H9 (cell line): ENCODE data around the gene OCIAD2. TPM values are rescaled to one million over a fixed set of nuclear protein-coding genes. Genes with fewer than 3 reads are reported as not detected.

ENCODE experiments used
- DNase-seq: peaks from one replicate; pipeline ENCODE4 v3.0.0-alpha.2; 2017
- H2AFZ ChIP-seq: one replicate; pipeline ENCODE4 v1.6.1; 2013; ENCODE audit warnings: mild to moderate bottlenecking, low read length, control low read depth, moderate library complexity
- H2AK5ac ChIP-seq: 2 replicates; pipeline ENCODE4 v1.6.1; 2013; ENCODE audit warnings: low read length, control low read depth, mixed read lengths; ENCODE audit not compliant: insufficient read length
- H2BK120ac ChIP-seq: one replicate; pipeline ENCODE4 v1.6.1; 2013; ENCODE audit warnings: low read depth, mild to moderate bottlenecking, low read length, control low read depth, inconsistent platforms; ENCODE audit not compliant: poor library complexity, severe bottlenecking
- H2BK12ac ChIP-seq: 2 replicates; pipeline ENCODE4 v1.6.1; 2013; ENCODE audit warnings: low read length, control low read depth, mixed read lengths, low read depth; ENCODE audit not compliant: insufficient read length
- H2BK15ac ChIP-seq: 2 replicates; pipeline ENCODE4 v1.6.1; 2013; ENCODE audit warnings: low read depth, low read length, control low read depth
- H2BK20ac ChIP-seq: one replicate; pipeline ENCODE4 v1.6.1; 2013; ENCODE audit warnings: low read depth, mild to moderate bottlenecking, low read length, control low read depth, inconsistent platforms; ENCODE audit not compliant: poor library complexity, severe bottlenecking
- H2BK5ac ChIP-seq: 2 replicates; pipeline ENCODE4 v1.6.1; 2013; ENCODE audit warnings: low read length, control low read depth, mixed read lengths; ENCODE audit not compliant: insufficient read length
- H3K14ac ChIP-seq: 2 replicates; pipeline ENCODE4 v1.6.1; 2013; ENCODE audit warnings: low read length, control low read depth; ENCODE audit not compliant: insufficient read depth
- H3K18ac ChIP-seq: 2 replicates; pipeline ENCODE4 v1.6.1; 2013; ENCODE audit warnings: low read depth, mild to moderate bottlenecking, mixed read lengths, low read length, control low read depth; ENCODE audit not compliant: insufficient read length
- H3K23ac ChIP-seq: 2 replicates; pipeline ENCODE4 v1.6.1; 2013; ENCODE audit warnings: low read length, control low read depth, mixed read lengths, low read depth; ENCODE audit not compliant: insufficient read length
- H3K23me2 ChIP-seq: 2 replicates; pipeline ENCODE4 v1.6.1; 2013; ENCODE audit warnings: low read depth, mild to moderate bottlenecking, mixed read lengths, low read length, control low read depth; ENCODE audit not compliant: insufficient read length, poor library complexity, severe bottlenecking
- H3K27ac ChIP-seq: 2 replicates; pipeline ENCODE4 v1.5.1; 2013; ENCODE audit warnings: low read length, control low read depth, mixed read lengths, low read depth; ENCODE audit not compliant: insufficient read length
- H3K27me3 ChIP-seq: 2 replicates; pipeline ENCODE4 v1.6.1; 2013; ENCODE audit warnings: low read length, control low read depth, inconsistent platforms; ENCODE audit not compliant: insufficient read depth
- H3K4ac ChIP-seq: 2 replicates; pipeline ENCODE4 v1.6.1; 2013; ENCODE audit warnings: low read depth, mild to moderate bottlenecking, control low read depth, inconsistent platforms, low read length, moderate library complexity
- H3K4me1 ChIP-seq: 2 replicates; pipeline ENCODE4 v1.6.1; 2013; ENCODE audit warnings: low read length, control low read depth, inconsistent platforms; ENCODE audit not compliant: insufficient read depth
- H3K4me2 ChIP-seq: 2 replicates; pipeline ENCODE4 v1.6.1; 2013; ENCODE audit warnings: low read length, control low read depth, mixed read lengths; ENCODE audit not compliant: insufficient read length, insufficient read depth
- H3K56ac ChIP-seq: 2 replicates; pipeline ENCODE4 v1.6.1; 2013; ENCODE audit warnings: low read depth, mild to moderate bottlenecking, mixed read lengths, low read length, control low read depth; ENCODE audit not compliant: insufficient read length
- H3K79me1 ChIP-seq: 2 replicates; pipeline ENCODE4 v1.6.1; 2013; ENCODE audit warnings: low read depth, mild to moderate bottlenecking, moderate library complexity, low read length, control low read depth, inconsistent platforms; ENCODE audit not compliant: insufficient read depth, poor library complexity, severe bottlenecking
- H3K79me2 ChIP-seq: 2 replicates; pipeline ENCODE4 v1.6.1; 2013; ENCODE audit warnings: low read length, control low read depth, inconsistent platforms; ENCODE audit not compliant: insufficient read depth
- H3K9ac ChIP-seq: 2 replicates; pipeline ENCODE4 v1.6.1; 2013; ENCODE audit warnings: low read length, control low read depth, mixed read lengths; ENCODE audit not compliant: insufficient read length; ENCODE audit errors: extremely low read depth
- H3K9me3 ChIP-seq: one replicate; pipeline ENCODE4 v1.6.1; 2013; ENCODE audit warnings: low read depth, low read length, inconsistent platforms; ENCODE audit not compliant: control insufficient read depth
- H3T11ph ChIP-seq: one replicate; pipeline ENCODE4 v1.6.1; 2013; ENCODE audit warnings: mild to moderate bottlenecking, low read length, control low read depth, inconsistent platforms
- H4K20me1 ChIP-seq: one replicate; pipeline ENCODE4 v1.6.1; 2013; ENCODE audit not compliant: control insufficient read depth, insufficient read length, insufficient read depth
- H4K5ac ChIP-seq: 2 replicates; pipeline ENCODE4 v1.6.1; 2013; ENCODE audit warnings: low read depth, mild to moderate bottlenecking, mixed read lengths, low read length, control low read depth; ENCODE audit not compliant: insufficient read length
- H4K8ac ChIP-seq: replicated peaks from 2 replicates; pipeline ENCODE4 v1.6.1; 2013; ENCODE audit warnings: low read length, control low read depth, mixed read lengths, low read depth; ENCODE audit not compliant: insufficient read length
- H4K91ac ChIP-seq: 2 replicates; pipeline ENCODE4 v1.6.1; 2013; ENCODE audit warnings: low read depth, mild to moderate bottlenecking, moderate library complexity, mixed read lengths, low read length, control low read depth; ENCODE audit not compliant: insufficient read length
- H3K27ac Mint-ChIP-seq, 3 experiments: 2 replicates in 2 of 3; 3 replicates in 1 of 3; pipeline ENCODE4 v1.8.0; 2020 to 2021; ENCODE audit warnings: mixed read lengths in 3 of 3, mild to moderate bottlenecking in 1 of 3, moderate library complexity in 1 of 3
- H3K27me3 Mint-ChIP-seq: 2 replicates; pipeline ENCODE4 v1.8.0; 2021; ENCODE audit warnings: low read depth, mild to moderate bottlenecking, moderate library complexity, mixed read lengths
- H3K36me3 Mint-ChIP-seq, 3 experiments: 2 replicates in 2 of 3; 3 replicates in 1 of 3; pipeline ENCODE4 v1.8.0; 2020 to 2021; ENCODE audit warnings: low read depth in 3 of 3, mixed read lengths in 3 of 3; ENCODE audit not compliant: insufficient read depth in 1 of 3
- H3K4me1 Mint-ChIP-seq, 2 experiments: 2 replicates each; pipeline ENCODE4 v1.8.0; 2020; ENCODE audit warnings: mixed read lengths in 2 of 2
- H3K4me3 Mint-ChIP-seq, 2 experiments: 2 replicates in 1 of 2; 3 replicates in 1 of 2; pipeline ENCODE4 v1.8.0; 2020 to 2021; ENCODE audit warnings: mild to moderate bottlenecking in 2 of 2, mixed read lengths in 2 of 2, moderate library complexity in 1 of 2
- H3K9me3 Mint-ChIP-seq, 2 experiments: 2 replicates in 1 of 2; 3 replicates in 1 of 2; pipeline ENCODE4 v1.8.0; 2020; ENCODE audit warnings: mild to moderate bottlenecking in 2 of 2, mixed read lengths in 2 of 2, moderate library complexity in 1 of 2
- WGBS: extraction: QIAGEN DNeasy Blood & Tissue Kit; methylation state at CpG from one replicate; pipeline ENCODE4 v1.1.7; 2013; ENCODE audit warnings: missing lambda C conversion rate, low lambda C conversion rate, mixed read lengths; ENCODE audit not compliant: insufficient read length; ENCODE audit errors: extremely low coverage; 5-methylcytosine and 5-hydroxymethylcytosine counted together
- total RNA-seq: library from RNA; stranded (reverse); gene quantifications from 2 replicates; pipeline ENCODE4 v1.2.1, GENCODE V29; 2021
- TF ChIP-seq, protein P1 (sequence below): fragments of 200-600 bp; sonication (generic); conservative IDR thresholded peaks from 3 replicates; pipeline ENCODE4 v1.8.0; 2021; ENCODE audit warnings: antibody characterized with exemption, mild to moderate bottlenecking

OCIAD2 gene
- total RNA-seq, 1 experiment from 2014 or later, result 108 TPM

DNA sequence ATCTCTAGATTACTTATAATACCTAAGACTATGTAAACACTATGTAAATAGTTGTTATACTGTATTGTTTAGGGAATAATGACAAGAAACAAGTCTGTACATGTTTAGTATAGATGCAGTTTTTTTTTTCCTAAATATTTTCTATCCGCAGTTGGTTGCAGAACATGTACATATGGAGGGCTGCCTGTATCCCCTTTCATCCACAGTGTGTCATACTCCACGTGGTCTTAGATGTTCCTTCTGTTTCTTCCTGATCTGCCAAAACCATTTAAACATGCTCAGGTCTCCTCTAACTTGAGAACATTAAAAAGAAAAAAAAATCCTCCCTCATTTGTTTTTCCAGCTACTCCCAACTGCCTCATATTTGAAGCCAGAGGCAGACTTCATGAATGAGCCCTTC lies 61.7 kb downstream of the OCIAD2 start:
- H3K36me3 Mint-ChIP-seq, result peaks cover 45 to 66% (median 62%) of the 10 kb centered on the region in 3 experiments; a peak in 6 of 7 replicates
- H3K4me1 Mint-ChIP-seq, result peaks cover 4 to 6% of the 10 kb centered on the region in 2 experiments
- no peak overlapping the region for H2AK5ac ChIP-seq

More for the DNA sequence above, 61.7 kb downstream of the OCIAD2 start:
- no peak for DNase-seq
- Histone ChIP-seq H3K27ac (no peak overlapping the region), H2BK15ac (no peak overlapping the region), H3K4ac (no peak overlapping the region), H3K23ac (no peak overlapping the region), H3K14ac (no peak overlapping the region), H3K27me3 (no peaks in the 10 kb centered on the region), H4K91ac (no peak overlapping the region), H3K4me1 (no peaks in the 10 kb centered on the region), H3K4me2 (no peak overlapping the region), H3K18ac (no peak overlapping the region), H2BK12ac (no peak overlapping the region), H3K79me2 (peaks cover 3% of the 10 kb centered on the region; the same call in 1 of the 2 replicates), H2AFZ (no peak overlapping the region), H2BK5ac (no peak overlapping the region), H4K8ac (no peak overlapping the region), H4K5ac (no peak overlapping the region), H3K9ac (no peak overlapping the region), H3K79me1 (peaks cover 2% of the 10 kb centered on the region), H3T11ph (no peak overlapping the region), H2BK120ac (no peak overlapping the region), H3K9me3 (no peaks in the 10 kb centered on the region), H2BK20ac (no peak overlapping the region), H3K56ac (no peak overlapping the region), H4K20me1 (no peaks in the 10 kb centered on the region), H3K23me2 (no peaks in the 10 kb centered on the region)
- Mint-ChIP-seq H3K27me3 (no peaks in the 10 kb centered on the region), H3K4me3 (no peak overlapping the region), H3K9me3 (no peaks in the 10 kb centered on the region), H3K27ac (peak overlapping the region in 1 of 3 experiments; percentile 1; a peak in 1 of 7 replicates)
- TF ChIP-seq, protein P1, sequence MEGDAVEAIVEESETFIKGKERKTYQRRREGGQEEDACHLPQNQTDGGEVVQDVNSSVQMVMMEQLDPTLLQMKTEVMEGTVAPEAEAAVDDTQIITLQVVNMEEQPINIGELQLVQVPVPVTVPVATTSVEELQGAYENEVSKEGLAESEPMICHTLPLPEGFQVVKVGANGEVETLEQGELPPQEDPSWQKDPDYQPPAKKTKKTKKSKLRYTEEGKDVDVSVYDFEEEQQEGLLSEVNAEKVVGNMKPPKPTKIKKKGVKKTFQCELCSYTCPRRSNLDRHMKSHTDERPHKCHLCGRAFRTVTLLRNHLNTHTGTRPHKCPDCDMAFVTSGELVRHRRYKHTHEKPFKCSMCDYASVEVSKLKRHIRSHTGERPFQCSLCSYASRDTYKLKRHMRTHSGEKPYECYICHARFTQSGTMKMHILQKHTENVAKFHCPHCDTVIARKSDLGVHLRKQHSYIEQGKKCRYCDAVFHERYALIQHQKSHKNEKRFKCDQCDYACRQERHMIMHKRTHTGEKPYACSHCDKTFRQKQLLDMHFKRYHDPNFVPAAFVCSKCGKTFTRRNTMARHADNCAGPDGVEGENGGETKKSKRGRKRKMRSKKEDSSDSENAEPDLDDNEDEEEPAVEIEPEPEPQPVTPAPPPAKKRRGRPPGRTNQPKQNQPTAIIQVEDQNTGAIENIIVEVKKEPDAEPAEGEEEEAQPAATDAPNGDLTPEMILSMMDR, result no peak
- no CpG with 5 or more reads among the region's 2 CpGs for WGBS
